SJCRH30 (cell line): ENCODE data around the gene TAS2R40. TPM values are rescaled to one million over a fixed set of nuclear protein-coding genes. Genes with fewer than 3 reads are reported as not detected.

ENCODE experiments used
- DNase-seq, 2 experiments: peaks; one replicate each; pipeline ENCODE4 v3.0.0-alpha.2; 2015 to 2020
- H3K27ac ChIP-seq: fragments of 250-450 bp; sonication (Bioruptor Pico); 2 replicates; pipeline ENCODE4 v1.5.1; 2020; ENCODE audit warnings: mild to moderate bottlenecking, moderate library complexity
- H3K27me3 ChIP-seq: fragments of 250-450 bp; sonication (Bioruptor Pico); 2 replicates; pipeline ENCODE4 v1.5.1; 2020; ENCODE audit warnings: mild to moderate bottlenecking, moderate library complexity
- H3K36me3 ChIP-seq: fragments of 250-450 bp; sonication (Bioruptor Pico); 2 replicates; pipeline ENCODE4 v1.5.1; 2020; ENCODE audit warnings: mild to moderate bottlenecking, moderate library complexity
- H3K4me1 ChIP-seq: fragments of 250-450 bp; sonication (Bioruptor Pico); 2 replicates; pipeline ENCODE4 v1.5.1; 2020; ENCODE audit warnings: mild to moderate bottlenecking, moderate library complexity
- H3K4me3 ChIP-seq: fragments of 250-450 bp; sonication (Bioruptor Pico); 2 replicates; pipeline ENCODE4 v1.5.1; 2020; ENCODE audit warnings: mild to moderate bottlenecking, moderate library complexity
- H3K9me3 ChIP-seq: fragments of 250-450 bp; sonication (Bioruptor Pico); replicated peaks from 2 replicates; pipeline ENCODE4 v1.5.1; 2020; ENCODE audit warnings: mild to moderate bottlenecking, moderate library complexity
- total RNA-seq: library from RNA; depleted of rRNA; stranded (reverse); fragments of >200 nt; shearing (Covaris generic); gene quantifications from 2 replicates; pipeline ENCODE4 v1.2.3, GENCODE V29; 2014

The TAS2R40 gene
- total RNA-seq, 1 experiment from 2014 or later, result not detected

GRCh38 chr7:143235561-143235960 lies 13.7 kb downstream of the TAS2R40 start:
- Histone ChIP-seq H3K36me3 (no peaks in the 10 kb centered on the region), H3K9me3 (peaks cover 9% of the 10 kb centered on the region; the same call in 1 of the 2 replicates), H3K4me1 (no peaks in the 10 kb centered on the region), H3K4me3 (no peak overlapping the region), H3K27ac (no peak overlapping the region), H3K27me3 (no peaks in the 10 kb centered on the region)
- no peak for DNase-seq

- peaks cover 9% of the 10 kb centered on the region; the same call in 1 of the 2 replicates for H3K9me3 ChIP-seq
- H3K36me3 ChIP-seq, result no peaks in the 10 kb centered on the region
- H3K4me3 ChIP-seq, result no peak overlapping the region
- DNase-seq, result no peak
- no peaks in the 10 kb centered on the region for H3K27me3 ChIP-seq
- no peak overlapping the region for H3K27ac ChIP-seq
- no peaks in the 10 kb centered on the region for H3K4me1 ChIP-seq
Measured at GRCh38 chr7:143236408-143236990, 14.7 kb downstream of the TAS2R40 start.

GRCh38 chr7:143237366-143237765 lies 15.5 kb downstream of the TAS2R40 start:
- no peak overlapping the region for H3K4me3 ChIP-seq
- H3K27ac ChIP-seq, result no peak overlapping the region
- no peaks in the 10 kb centered on the region for H3K4me1 ChIP-seq
- H3K36me3 ChIP-seq, result no peaks in the 10 kb centered on the region
- no peak for DNase-seq
- peaks cover 9% of the 10 kb centered on the region; the same call in 1 of the 2 replicates for H3K9me3 ChIP-seq
- H3K27me3 ChIP-seq, result no peaks in the 10 kb centered on the region

GRCh38 chr7:143238289-143238980 lies 16.6 kb downstream of the TAS2R40 start:
- H3K4me3 ChIP-seq, result no peak overlapping the region
- H3K27me3 ChIP-seq, result no peaks in the 10 kb centered on the region
- DNase-seq, result peak; percentile 20 to 28
- H3K9me3 ChIP-seq, result peaks cover 9% of the 10 kb centered on the region; the same call in 1 of the 2 replicates
- H3K27ac ChIP-seq, result no peak overlapping the region
- H3K4me1 ChIP-seq, result no peaks in the 10 kb centered on the region
- no peaks in the 10 kb centered on the region for H3K36me3 ChIP-seq

GRCh38 chr7:143239813-143240212 lies 18.0 kb downstream of the TAS2R40 start:
- Histone ChIP-seq H3K27me3 (no peaks in the 10 kb centered on the region), H3K36me3 (no peaks in the 10 kb centered on the region), H3K27ac (no peak overlapping the region), H3K4me3 (no peak overlapping the region), H3K9me3 (peaks cover 9% of the 10 kb centered on the region; the same call in 1 of the 2 replicates), H3K4me1 (no peaks in the 10 kb centered on the region)
- DNase-seq, result no peak

GRCh38 chr7:143240291-143241168 lies 18.7 kb downstream of the TAS2R40 start:
- Histone ChIP-seq H3K27ac (no peak overlapping the region), H3K27me3 (no peaks in the 10 kb centered on the region), H3K4me3 (no peak overlapping the region), H3K4me1 (no peaks in the 10 kb centered on the region), H3K36me3 (no peaks in the 10 kb centered on the region), H3K9me3 (peaks cover 7% of the 10 kb centered on the region; the same call in 1 of the 2 replicates)
- peak; percentile 68 to 85 for DNase-seq

GRCh38 chr7:143242306-143242705 lies 20.5 kb downstream of the TAS2R40 start:
- no peaks in the 10 kb centered on the region for H3K9me3 ChIP-seq
- DNase-seq, result no peak
- H3K36me3 ChIP-seq, result no peaks in the 10 kb centered on the region
- H3K4me3 ChIP-seq, result no peak overlapping the region
- no peak overlapping the region for H3K27ac ChIP-seq
- H3K27me3 ChIP-seq, result no peaks in the 10 kb centered on the region
- H3K4me1 ChIP-seq, result no peaks in the 10 kb centered on the region

GRCh38 chr7:143243111-143243510 lies 21.3 kb downstream of the TAS2R40 start:
- Histone ChIP-seq H3K27ac (no peak overlapping the region), H3K9me3 (no peaks in the 10 kb centered on the region), H3K4me3 (no peak overlapping the region), H3K4me1 (no peaks in the 10 kb centered on the region), H3K36me3 (no peaks in the 10 kb centered on the region), H3K27me3 (no peaks in the 10 kb centered on the region)
- no peak for DNase-seq

- Histone ChIP-seq H3K9me3 (no peaks in the 10 kb centered on the region), H3K4me3 (no peak overlapping the region), H3K4me1 (no peaks in the 10 kb centered on the region)
Measured at GRCh38 chr7:143243614-143244013, 21.8 kb downstream of the TAS2R40 start.

GRCh38 chr7:143244321-143244720 lies 22.5 kb downstream of the TAS2R40 start:
- Histone ChIP-seq H3K27me3 (no peaks in the 10 kb centered on the region), H3K4me1 (no peaks in the 10 kb centered on the region), H3K36me3 (no peaks in the 10 kb centered on the region), H3K4me3 (no peak overlapping the region), H3K27ac (no peak overlapping the region), H3K9me3 (no peaks in the 10 kb centered on the region)
- DNase-seq, result no peak

More at GRCh38 chr7:143243614-143244013, 21.8 kb downstream of the TAS2R40 start:
- Histone ChIP-seq H3K27me3 (no peaks in the 10 kb centered on the region), H3K36me3 (no peaks in the 10 kb centered on the region), H3K27ac (no peak overlapping the region)
- no peak for DNase-seq

- DNase-seq, result no peak
- no peaks in the 10 kb centered on the region for H3K36me3 ChIP-seq
- no peak overlapping the region for H3K27ac ChIP-seq
- H3K4me1 ChIP-seq, result no peaks in the 10 kb centered on the region
- H3K4me3 ChIP-seq, result no peak overlapping the region
- no peaks in the 10 kb centered on the region for H3K27me3 ChIP-seq
- no peaks in the 10 kb centered on the region for H3K9me3 ChIP-seq
Measured at GRCh38 chr7:143245123-143245522, 23.3 kb downstream of the TAS2R40 start.

GRCh38 chr7:143247372-143247771 lies 25.5 kb downstream of the TAS2R40 start:
- no peaks in the 10 kb centered on the region for H3K36me3 ChIP-seq
- H3K27ac ChIP-seq, result no peak overlapping the region
- no peak for DNase-seq
- no peaks in the 10 kb centered on the region for H3K4me1 ChIP-seq
- no peaks in the 10 kb centered on the region for H3K9me3 ChIP-seq
- H3K4me3 ChIP-seq, result no peak overlapping the region
- H3K27me3 ChIP-seq, result no peaks in the 10 kb centered on the region

GRCh38 chr7:143248761-143249354 lies 27.0 kb downstream of the TAS2R40 start:
- H3K36me3 ChIP-seq, result no peaks in the 10 kb centered on the region
- H3K27ac ChIP-seq, result no peak overlapping the region
- H3K9me3 ChIP-seq, result no peaks in the 10 kb centered on the region
- H3K4me1 ChIP-seq, result no peaks in the 10 kb centered on the region
- no peak overlapping the region for H3K4me3 ChIP-seq
- DNase-seq, result no peak
- H3K27me3 ChIP-seq, result no peaks in the 10 kb centered on the region

GRCh38 chr7:143250199-143250598 lies 28.4 kb downstream of the TAS2R40 start:
- Histone ChIP-seq H3K9me3 (no peaks in the 10 kb centered on the region), H3K27ac (no peak overlapping the region), H3K27me3 (no peaks in the 10 kb centered on the region), H3K4me1 (no peaks in the 10 kb centered on the region), H3K36me3 (no peaks in the 10 kb centered on the region), H3K4me3 (no peak overlapping the region)
- DNase-seq, result no peak

- Histone ChIP-seq H3K27me3 (no peaks in the 10 kb centered on the region), H3K27ac (no peak overlapping the region), H3K9me3 (no peaks in the 10 kb centered on the region), H3K36me3 (no peaks in the 10 kb centered on the region), H3K4me1 (no peaks in the 10 kb centered on the region), H3K4me3 (no peak overlapping the region)
- DNase-seq, result no peak
Measured at GRCh38 chr7:143250822-143251221, 29.0 kb downstream of the TAS2R40 start.
